Measurements from ENCODE around the gene DCAF5.

GRCh38 chr14:69039288-69039628 is 113.7 kb downstream of the DCAF5 start:
- no peak for TF ChIP-seq CTCF (IDR thresholded peaks at IDR 0.05)
- TF ChIP-seq POLR2A (IDR thresholded peaks at IDR 0.05): no peak
